ENCODE results near the gene BCKDHA. TPM values are rescaled to one million over a fixed set of nuclear protein-coding genes. Genes with fewer than 3 reads are reported as not detected.

BCKDHA gene
- total and polyA plus RNA-seq, 8 donors, result 9.3 to 34.2 (median 22.1) TPM

DNA sequence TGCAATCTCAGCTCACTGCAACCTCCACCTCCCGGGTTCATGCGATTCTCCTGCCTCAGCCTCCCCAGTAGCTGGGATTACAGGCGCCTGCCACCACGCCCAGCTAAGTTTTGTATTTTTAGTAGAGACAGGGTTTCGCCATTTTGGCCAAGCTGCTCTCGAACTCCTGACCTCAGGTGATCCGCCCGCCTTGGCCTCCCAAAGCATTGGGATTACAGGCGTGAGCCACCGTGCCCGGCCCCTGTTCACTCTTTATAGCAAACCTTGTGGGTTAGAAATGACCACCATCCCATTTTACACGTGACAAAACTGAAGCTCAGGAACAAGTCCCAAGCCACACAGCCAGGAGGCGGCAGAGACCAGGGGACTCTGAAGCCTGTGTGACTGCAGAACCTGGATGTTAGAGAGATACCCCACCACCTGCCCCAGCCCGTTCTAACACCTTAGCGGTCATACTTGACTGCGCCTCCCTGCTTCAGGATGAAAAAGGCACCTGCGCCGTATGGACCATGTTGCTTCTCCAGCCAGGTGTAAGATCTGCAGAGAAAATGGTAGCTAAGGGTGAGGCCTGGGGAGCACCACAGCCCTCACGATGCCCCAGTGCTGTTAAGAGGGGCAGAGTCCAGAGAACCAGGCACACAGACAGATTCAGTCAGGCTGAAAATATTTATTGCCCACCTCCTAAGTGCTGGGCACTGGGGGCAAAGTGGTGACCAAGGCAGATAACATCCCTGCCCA, 38.5 kb downstream of the BCKDHA start:
- DNase-seq, result peak in 2 of 6 donors; percentile 25 to 32
- no peak for ATAC-seq
- intact Hi-C loops (cut with DNase I), result no loop called here

DNA sequence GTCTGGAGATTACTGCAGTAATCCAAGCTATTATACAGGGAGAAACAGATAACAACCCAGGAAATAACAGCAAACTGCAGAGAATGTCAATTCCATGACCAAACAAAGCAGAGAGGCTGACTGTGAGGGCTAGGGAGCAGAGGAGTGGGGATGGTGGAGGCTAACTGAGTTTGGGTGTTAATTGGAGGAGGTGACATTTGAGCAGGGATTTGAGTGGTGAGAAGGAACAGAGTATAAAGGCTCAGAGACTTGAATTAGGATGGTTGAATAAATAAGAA, 39.0 kb downstream of the BCKDHA start:
- Histone ChIP-seq H3K36me3 (no peaks in the 10 kb centered on the region), H3K27ac (no peak overlapping the region), H3K4me3 (no peak overlapping the region), H3K9me3 (no peaks in the 10 kb centered on the region), H3K4me1 (peaks cover 0 to 6% (median 4%) of the 10 kb centered on the region in 3 donors), H3K27me3 (no peaks in the 10 kb centered on the region)
- FAIRE-seq (no peak), ATAC-seq (no peak), DNase-seq (no peak)
- intact Hi-C loops (cut with DNase I), result no loop called here
- TF ChIP-seq, protein P1, sequence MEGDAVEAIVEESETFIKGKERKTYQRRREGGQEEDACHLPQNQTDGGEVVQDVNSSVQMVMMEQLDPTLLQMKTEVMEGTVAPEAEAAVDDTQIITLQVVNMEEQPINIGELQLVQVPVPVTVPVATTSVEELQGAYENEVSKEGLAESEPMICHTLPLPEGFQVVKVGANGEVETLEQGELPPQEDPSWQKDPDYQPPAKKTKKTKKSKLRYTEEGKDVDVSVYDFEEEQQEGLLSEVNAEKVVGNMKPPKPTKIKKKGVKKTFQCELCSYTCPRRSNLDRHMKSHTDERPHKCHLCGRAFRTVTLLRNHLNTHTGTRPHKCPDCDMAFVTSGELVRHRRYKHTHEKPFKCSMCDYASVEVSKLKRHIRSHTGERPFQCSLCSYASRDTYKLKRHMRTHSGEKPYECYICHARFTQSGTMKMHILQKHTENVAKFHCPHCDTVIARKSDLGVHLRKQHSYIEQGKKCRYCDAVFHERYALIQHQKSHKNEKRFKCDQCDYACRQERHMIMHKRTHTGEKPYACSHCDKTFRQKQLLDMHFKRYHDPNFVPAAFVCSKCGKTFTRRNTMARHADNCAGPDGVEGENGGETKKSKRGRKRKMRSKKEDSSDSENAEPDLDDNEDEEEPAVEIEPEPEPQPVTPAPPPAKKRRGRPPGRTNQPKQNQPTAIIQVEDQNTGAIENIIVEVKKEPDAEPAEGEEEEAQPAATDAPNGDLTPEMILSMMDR (IDR thresholded peaks at IDR 0.05), result no peak

More for the DNA sequence above, 38.5 kb downstream of the BCKDHA start:
- TF ChIP-seq, protein P1 (IDR thresholded peaks at IDR 0.05), result no peak
- Histone ChIP-seq H3K4me3 (no peak overlapping the region), H3K9me3 (no peaks in the 10 kb centered on the region), H3K36me3 (peaks cover 0 to 2% (median 0%) of the 10 kb centered on the region in 3 donors), H3K4me1 (peaks cover 0 to 6% (median 4%) of the 10 kb centered on the region in 3 donors), H3K27me3 (no peaks in the 10 kb centered on the region), H3K27ac (no peak overlapping the region)
- no peak for FAIRE-seq
- 94 to 96% methylated on average over 18 to 19 of the region's 19 CpGs for WGBS, 2 donors

DNA sequence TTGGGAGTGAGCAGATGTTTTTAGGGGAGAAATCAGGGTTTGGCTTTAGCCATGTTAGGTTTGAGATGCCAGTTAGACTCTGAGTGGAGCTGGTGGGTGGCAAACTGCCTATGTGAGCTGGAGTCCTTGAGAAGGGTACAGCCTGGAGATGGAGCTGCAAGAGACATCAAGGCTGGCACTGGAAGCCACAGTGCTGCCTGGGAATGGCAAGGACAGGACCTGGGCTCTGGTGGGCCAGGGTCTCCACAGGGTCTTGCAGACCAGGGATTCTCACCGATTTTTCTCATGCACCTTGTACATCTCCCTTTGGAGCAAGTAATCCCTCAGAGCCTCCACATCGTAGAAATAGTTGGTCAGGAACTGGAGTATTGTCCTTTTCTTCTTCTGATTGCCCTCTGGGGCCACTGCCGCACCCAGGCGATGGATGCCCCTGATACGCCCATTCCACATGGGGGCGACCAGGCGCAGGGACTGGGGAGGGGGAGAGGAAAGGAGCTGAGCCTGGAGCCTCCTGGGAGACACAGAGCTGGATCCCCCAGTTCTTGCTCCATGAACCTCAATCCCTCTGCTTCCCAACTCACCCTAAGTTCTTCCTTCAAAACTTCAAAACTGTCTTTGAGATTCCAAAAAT, 40.4 kb downstream of the BCKDHA start:
- no peak for ATAC-seq
- H3K27ac ChIP-seq, result no peak overlapping the region
- intact Hi-C loops (cut with DNase I), result no loop called here

DNA sequence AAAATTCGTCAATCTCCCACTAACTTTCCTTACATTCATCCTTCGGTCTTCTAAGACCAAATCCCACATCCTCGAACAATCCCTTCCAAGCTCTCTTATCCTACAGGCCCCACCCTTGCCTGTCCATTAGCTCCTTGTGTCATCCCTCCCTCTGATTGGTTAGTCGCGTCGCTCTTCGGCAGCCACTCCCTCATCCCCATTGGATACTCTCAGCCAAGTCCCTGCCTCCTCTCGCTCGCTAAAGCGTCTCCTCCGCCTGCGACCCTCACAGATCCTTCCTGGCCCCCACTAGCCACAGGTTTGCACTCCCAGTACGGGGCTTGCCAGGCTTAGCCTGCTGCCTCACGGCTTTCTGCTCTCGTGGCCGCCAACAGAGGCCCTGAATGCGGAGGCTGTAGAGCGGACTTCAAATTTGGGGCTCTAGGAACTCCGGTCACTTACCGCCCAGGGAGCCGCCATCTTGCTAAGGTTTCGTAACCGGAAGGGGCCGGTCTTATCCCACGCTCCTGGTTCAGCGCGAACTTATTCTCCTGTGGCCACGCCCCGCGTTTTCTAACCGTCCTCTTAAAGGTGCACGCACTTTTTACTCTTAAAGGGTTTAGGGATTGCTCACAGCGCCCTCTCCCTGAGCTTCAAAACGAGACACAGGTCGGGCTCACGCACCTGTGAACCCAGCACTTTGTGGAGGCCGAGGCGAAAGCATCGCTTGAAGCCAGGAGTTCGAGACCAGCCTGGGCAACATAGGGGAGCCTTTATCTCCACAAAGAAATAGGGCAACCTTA, 42.0 kb downstream of the BCKDHA start, which contains the start of gene DMAC2:
Gene DMAC2, minus strand, starts transcription at position 472 of the 782 bp plus-strand sequence. Its CDS starts 13 bp downstream, at position 459.
- TF ChIP-seq, protein P1 (IDR thresholded peaks at IDR 0.05), result peak in 2 of 4 donors; percentile 18 to 28
- peak; percentile 91 to 97 (median 96) for DNase-seq
- intact Hi-C loops (cut with DNase I), result loop anchor here in 2 of 3 donors (10.0 kb wide), 2 partner anchors 105 to 135 kb away; partner anchors contain the start of gene CEACAM21 (in 1 of the 2)
- peak; percentile 97 to 99 (median 98) for ATAC-seq
- Histone ChIP-seq H3K9me3 (no peaks in the 10 kb centered on the region), H3K4me3 (peak within 1 kb of the TSS; percentile 62 to 95 (median 84)), H3K4me1 (peaks cover 0 to 6% (median 4%) of the 10 kb centered on the region in 3 donors), H3K36me3 (no peaks in the 10 kb centered on the region), H3K27ac (peak within 1 kb of the TSS; percentile 75 to 92 (median 84)), H3K27me3 (no peaks in the 10 kb centered on the region)
- FAIRE-seq, result peak; percentile 90
- 0% methylated on average over 40 of the region's 40 CpGs for WGBS, 2 donors

More for the DNA sequence above, 40.4 kb downstream of the BCKDHA start:
- DNase-seq (peak in 1 of 6 donors; percentile 49), FAIRE-seq (no peak)
- TF ChIP-seq, protein P1 (IDR thresholded peaks at IDR 0.05), result no peak
- Histone ChIP-seq H3K9me3 (no peaks in the 10 kb centered on the region), H3K36me3 (no peaks in the 10 kb centered on the region), H3K4me1 (peaks cover 0 to 6% (median 4%) of the 10 kb centered on the region in 3 donors), H3K4me3 (no peak overlapping the region), H3K27me3 (no peaks in the 10 kb centered on the region)
- WGBS, 2 donors, result 89 to 97% methylated on average over 5 to 7 of the region's 7 CpGs
